Left ventricle myocardium inferior (tissue), 1 donor: Measurements from ENCODE around the gene ZNF664. TPM values are rescaled to one million over a fixed set of nuclear protein-coding genes. Genes with fewer than 3 reads are reported as not detected.
A peak's percentile ranks its signal among the peaks of the same experiment; 100 is the strongest.

ENCODE experiments used
- DNase-seq: peaks from one replicate; pipeline ENCODE4 v3.0.0-alpha.2; 2020
- H3K27ac ChIP-seq: fragments of 200-600 bp; replicated peaks from 2 replicates; pipeline ENCODE4 v1.8.0; 2021
- H3K27me3 ChIP-seq: fragments of 200-600 bp; 2 replicates; pipeline ENCODE4 v1.8.0; 2021; ENCODE audit warnings: low read depth
- H3K36me3 ChIP-seq: fragments of 200-600 bp; 2 replicates; pipeline ENCODE4 v1.8.0; 2021
- H3K4me1 ChIP-seq: fragments of 200-600 bp; 2 replicates; pipeline ENCODE4 v1.8.0; 2021
- H3K4me3 ChIP-seq: fragments of 200-600 bp; 2 replicates; pipeline ENCODE4 v1.8.0; 2021; ENCODE audit warnings: mild to moderate bottlenecking, moderate library complexity
- H3K9me3 ChIP-seq: fragments of 200-600 bp; replicated peaks from 2 replicates; pipeline ENCODE4 v1.8.0; 2021
- CTCF ChIP-seq: fragments of 200-600 bp; IDR thresholded peaks from 2 replicates; pipeline ENCODE4 v1.8.0; 2021; ENCODE audit warnings: antibody characterized with exemption, mild to moderate bottlenecking, borderline replicate concordance
- intact Hi-C: fragments of 100-400 bp; cut with micrococcal nuclease; formaldehyde crosslinking; loops from one replicate; pipeline ENCODE4 v1.11.0; 2022
- total RNA-seq: library from RNA; stranded (reverse); fragmentation: NEBNext Ultra II Directional; extraction: Animal tissue kit (Norgen Biotek cat#: 25700); gene quantifications from one replicate; pipeline ENCODE4 v1.2.1, GENCODE V29; 2021
- donor health status: DM: no; HTN: yes; CAD: no; lungs with severe emphysema.

Gene ZNF664
- total RNA-seq, 1 donor from 2014 or later = 80.7 TPM

GRCh38 chr12:123987022-123987421 is 14.0 kb downstream of the ZNF664 start:
- H3K9me3 ChIP-seq = no peaks in the 10 kb centered on the region
- peak overlapping the region; percentile 76 for H3K27ac ChIP-seq
- no peak for TF ChIP-seq CTCF
- peaks cover 94% of the 10 kb centered on the region for H3K4me1 ChIP-seq
- H3K27me3 ChIP-seq = no peaks in the 10 kb centered on the region
- DNase-seq = no peak
- intact Hi-C loops = loop anchor here (10.0 kb wide), 1 partner anchor 82 kb away; no protein-coding TSS in a partner anchor
- H3K4me3 ChIP-seq = no peak overlapping the region
- peaks cover 26% of the 10 kb centered on the region for H3K36me3 ChIP-seq

GRCh38 chr12:123989168-123989567 is 16.2 kb downstream of the ZNF664 start:
- TF ChIP-seq CTCF = no peak
- DNase-seq = no peak
- Histone ChIP-seq H3K9me3 (no peaks in the 10 kb centered on the region), H3K4me3 (no peak overlapping the region), H3K27me3 (no peaks in the 10 kb centered on the region), H3K36me3 (peaks cover 25% of the 10 kb centered on the region), H3K27ac (peak overlapping the region; percentile 72), H3K4me1 (peaks cover 93% of the 10 kb centered on the region)
- intact Hi-C loops = loop anchor here (10.0 kb wide), 1 partner anchor 84 kb away; no protein-coding TSS in a partner anchor

DNA sequence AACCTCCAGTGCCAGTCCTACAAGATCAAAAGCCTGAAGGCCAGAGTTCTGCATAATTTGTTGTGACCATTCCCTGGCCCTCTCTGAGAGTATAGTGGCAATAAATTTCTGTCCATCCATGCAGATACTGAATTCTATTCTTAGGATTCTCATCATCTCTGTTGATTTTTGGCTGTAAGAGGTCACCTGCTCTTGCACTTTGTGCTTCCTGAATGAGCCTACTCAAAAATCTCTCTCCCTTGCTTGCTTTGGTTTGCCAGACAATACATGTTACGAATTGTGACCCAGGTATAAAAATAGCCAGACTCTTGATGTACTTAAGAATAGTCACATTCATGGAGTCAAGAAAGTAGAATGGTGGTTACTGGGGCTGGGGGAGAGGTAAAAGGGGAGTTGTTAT is 16.7 kb downstream of the ZNF664 start:
- no peak for DNase-seq
- Histone ChIP-seq H3K27ac (peak overlapping the region; percentile 72), H3K27me3 (no peaks in the 10 kb centered on the region), H3K4me1 (peaks cover 93% of the 10 kb centered on the region), H3K4me3 (no peak overlapping the region), H3K36me3 (peaks cover 25% of the 10 kb centered on the region), H3K9me3 (no peaks in the 10 kb centered on the region)
- no peak for TF ChIP-seq CTCF
- intact Hi-C loops = loop anchor here (10.0 kb wide), 1 partner anchor 85 kb away; no protein-coding TSS in a partner anchor

DNA sequence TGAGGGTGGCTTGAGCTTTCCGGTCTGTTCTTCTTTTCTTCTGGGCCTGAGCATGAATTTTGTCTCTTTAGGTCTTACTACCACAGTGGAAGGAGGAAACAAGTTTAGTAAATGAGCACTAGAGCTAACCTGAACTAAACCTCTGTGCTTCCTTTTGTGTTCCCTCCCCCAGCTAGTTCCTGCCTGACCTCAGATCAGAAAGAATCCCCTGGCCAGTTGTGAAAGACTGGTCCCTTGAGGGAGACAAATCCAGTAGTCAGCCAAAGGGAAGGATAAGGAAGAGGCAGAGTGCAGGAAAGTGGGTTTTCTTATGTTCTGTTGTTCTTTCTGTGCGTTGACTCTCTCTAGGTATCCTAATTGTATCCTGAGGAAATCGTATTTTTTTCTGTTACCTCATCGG is 17.5 kb downstream of the ZNF664 start:
- H3K36me3 ChIP-seq = peaks cover 25% of the 10 kb centered on the region
- TF ChIP-seq CTCF = no peak
- no peak overlapping the region for H3K4me3 ChIP-seq
- H3K4me1 ChIP-seq = peaks cover 93% of the 10 kb centered on the region
- intact Hi-C loops = no loop called here
- H3K27me3 ChIP-seq = no peaks in the 10 kb centered on the region
- H3K27ac ChIP-seq = peak overlapping the region; percentile 72
- no peaks in the 10 kb centered on the region for H3K9me3 ChIP-seq
- no peak for DNase-seq

GRCh38 chr12:123991372-123991951 is 18.4 kb downstream of the ZNF664 start:
- Histone ChIP-seq H3K9me3 (no peaks in the 10 kb centered on the region), H3K27ac (no peak overlapping the region), H3K27me3 (no peaks in the 10 kb centered on the region), H3K4me1 (peaks cover 93% of the 10 kb centered on the region), H3K4me3 (no peak overlapping the region), H3K36me3 (peaks cover 25% of the 10 kb centered on the region)
- no peak for TF ChIP-seq CTCF
- intact Hi-C loops = no loop called here
- no peak for DNase-seq
